ENCODE measurements around the gene UBE2G2.

DNA sequence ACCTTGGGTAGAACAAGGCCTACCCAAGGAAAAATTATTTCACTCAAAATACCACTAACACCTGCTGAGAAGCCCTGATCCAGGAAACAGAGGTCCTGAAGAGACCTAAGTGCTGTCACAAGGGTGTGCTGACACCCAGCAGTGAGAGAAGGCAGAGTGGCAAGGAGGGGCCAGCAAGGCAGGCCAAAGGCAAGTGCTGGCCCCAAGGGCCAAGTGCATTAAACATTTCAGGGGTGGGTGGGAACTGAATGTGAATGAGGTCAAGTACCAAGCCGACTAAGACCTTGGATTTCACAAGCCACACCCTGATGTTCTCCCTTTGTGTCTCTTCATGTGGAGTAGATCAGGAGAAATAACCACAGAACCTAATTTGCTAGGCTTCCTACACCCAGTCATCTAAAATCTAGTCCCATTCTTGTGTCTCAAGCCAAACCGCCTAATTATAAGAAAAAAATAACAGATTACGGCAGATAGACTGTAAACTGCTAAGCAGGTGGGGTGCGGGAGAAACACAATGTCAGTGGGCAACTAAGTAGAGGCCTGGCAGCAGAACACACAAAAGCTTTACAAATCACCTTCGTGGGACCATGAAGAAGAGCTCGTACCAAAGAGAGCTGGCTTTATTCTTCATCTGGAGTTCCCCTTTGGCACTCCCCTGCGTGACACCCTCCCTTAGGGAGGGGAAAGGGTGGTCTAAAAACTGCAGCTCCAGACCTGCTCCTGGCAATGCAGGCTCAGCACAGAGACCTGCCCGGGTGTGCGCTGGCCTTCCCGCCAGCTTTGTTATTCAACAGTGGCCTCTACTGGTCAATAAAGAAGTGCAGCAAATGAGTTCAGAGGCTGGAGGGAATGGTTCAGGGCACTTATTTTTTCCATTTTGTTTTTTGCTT, 8.7 kb downstream of the UBE2G2 start:
- TF ChIP-seq EZH2 (IDR thresholded peaks at IDR 0.05; ENCODE audit: borderline replicate concordance, low read depth, low read length, severe bottlenecking) = no peak
- TF ChIP-seq, protein P1, sequence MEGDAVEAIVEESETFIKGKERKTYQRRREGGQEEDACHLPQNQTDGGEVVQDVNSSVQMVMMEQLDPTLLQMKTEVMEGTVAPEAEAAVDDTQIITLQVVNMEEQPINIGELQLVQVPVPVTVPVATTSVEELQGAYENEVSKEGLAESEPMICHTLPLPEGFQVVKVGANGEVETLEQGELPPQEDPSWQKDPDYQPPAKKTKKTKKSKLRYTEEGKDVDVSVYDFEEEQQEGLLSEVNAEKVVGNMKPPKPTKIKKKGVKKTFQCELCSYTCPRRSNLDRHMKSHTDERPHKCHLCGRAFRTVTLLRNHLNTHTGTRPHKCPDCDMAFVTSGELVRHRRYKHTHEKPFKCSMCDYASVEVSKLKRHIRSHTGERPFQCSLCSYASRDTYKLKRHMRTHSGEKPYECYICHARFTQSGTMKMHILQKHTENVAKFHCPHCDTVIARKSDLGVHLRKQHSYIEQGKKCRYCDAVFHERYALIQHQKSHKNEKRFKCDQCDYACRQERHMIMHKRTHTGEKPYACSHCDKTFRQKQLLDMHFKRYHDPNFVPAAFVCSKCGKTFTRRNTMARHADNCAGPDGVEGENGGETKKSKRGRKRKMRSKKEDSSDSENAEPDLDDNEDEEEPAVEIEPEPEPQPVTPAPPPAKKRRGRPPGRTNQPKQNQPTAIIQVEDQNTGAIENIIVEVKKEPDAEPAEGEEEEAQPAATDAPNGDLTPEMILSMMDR (IDR thresholded peaks at IDR 0.05; ENCODE audit: borderline replicate concordance, extremely low read depth, low read length, poor library complexity, severe bottlenecking) = peak; percentile 83
